Measurements from ENCODE around the gene S100A14.

The S100A14 gene

DNA sequence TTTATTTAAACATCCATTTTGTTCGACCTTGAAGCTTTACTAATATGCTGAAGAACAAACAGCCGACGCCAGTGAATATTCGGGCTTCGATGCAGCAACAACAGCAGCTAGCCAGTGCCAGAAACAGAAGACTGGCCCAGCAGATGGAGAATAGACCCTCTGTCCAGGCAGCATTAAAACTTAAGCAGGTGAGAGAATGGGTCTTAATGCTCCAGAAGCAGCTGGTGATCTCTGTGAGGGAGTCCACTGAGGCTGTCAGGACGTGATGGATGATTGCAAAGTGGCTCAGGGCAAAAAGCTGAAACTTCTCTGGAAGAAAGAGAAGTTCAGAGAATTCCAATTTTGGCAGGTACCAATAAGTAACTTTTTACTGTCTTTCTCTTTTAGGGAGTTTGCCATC lies 22.1 kb upstream of the S100A14 start:
- DNase-seq: no peak

DNA sequence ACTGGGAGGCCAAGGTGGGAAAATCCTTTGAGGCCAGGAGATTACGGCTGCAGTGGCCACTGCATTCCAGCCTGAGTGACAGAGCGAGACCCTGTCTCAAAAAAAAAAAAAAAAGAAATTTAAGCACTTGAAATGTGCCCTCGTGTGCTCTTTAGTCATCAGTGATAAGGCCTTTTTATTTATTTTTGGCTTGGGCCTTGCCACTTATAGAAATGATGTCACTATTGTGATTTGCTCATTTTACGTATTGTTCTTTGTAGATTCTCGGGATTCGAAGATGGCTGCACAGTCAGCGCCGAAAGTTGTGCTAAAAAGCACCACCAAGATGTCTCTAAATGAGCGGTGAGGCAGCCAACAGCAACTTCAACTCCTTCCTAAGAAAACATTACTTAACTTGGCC lies 20.2 kb upstream of the S100A14 start:
- no peak for DNase-seq

DNA sequence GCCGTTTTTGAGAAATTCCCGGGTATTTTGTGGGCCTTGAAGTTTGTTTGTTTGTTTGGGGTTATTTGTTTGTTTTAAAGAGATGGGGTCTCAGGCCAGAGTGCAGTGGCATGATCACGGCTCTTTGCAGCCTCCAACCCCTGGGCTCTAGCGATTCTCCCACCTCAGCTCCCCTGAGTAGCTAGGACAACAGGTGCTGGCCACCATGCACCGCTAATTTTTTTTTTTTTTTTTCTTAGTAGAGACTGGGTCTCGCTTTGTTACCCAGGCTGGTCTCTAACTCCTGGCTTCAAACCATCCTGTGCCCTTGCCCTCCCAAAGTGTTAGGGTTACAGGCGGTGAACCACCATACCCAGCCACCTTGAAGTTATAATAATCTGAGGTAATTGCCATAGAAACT lies 19.7 kb upstream of the S100A14 start:
- no peak for DNase-seq

DNA sequence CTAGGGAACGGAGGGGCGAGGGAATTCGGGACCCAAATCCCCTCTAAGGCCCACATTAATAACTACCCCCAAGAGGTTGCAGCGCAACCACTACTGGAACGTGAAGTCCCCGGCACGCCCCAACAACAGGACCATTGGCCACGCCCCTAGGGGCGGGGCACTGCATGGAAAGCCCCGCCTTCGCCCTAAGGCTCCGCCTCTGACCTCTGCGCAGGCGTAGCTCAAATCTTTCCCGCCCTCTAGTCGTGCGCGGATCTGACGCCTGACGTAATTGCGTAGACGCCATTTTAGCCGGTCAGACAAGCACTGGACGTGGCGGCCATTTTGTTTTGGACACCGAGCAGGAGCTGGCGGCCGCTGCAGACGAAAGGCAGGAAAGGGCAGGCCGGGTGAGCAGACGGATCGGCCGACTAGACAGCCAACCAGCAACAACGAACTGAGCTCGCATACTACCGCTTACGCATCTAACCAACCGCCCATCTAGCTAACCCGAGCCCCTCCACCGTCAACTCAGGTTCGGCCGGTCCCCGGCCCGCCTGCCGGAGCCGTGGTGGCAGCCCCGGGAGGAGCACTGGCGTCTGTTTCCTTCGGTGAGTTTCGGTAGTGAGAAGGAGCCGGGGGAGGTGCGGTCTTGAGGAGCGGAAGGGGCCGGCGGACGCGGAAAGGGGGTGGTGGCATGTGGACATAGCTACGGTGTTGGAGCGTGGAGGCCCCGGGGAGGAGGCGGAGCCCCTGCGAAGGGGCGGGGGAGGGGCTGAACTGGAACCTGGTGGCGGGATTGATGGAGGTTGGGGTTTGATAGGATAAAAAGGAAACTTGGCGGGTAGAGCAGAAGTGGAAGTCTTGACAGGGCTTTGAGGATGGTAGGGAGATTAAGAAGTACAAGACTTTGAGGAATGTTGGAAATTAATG lies 17.9 kb upstream of the S100A14 start, which contains the start of gene CHTOP:
CHTOP (plus strand) TSS at position 313 of the 912 bp plus-strand sequence. CDS start 2,523 bp downstream, outside the sequence.
- peak; percentile 72 for DNase-seq

DNA sequence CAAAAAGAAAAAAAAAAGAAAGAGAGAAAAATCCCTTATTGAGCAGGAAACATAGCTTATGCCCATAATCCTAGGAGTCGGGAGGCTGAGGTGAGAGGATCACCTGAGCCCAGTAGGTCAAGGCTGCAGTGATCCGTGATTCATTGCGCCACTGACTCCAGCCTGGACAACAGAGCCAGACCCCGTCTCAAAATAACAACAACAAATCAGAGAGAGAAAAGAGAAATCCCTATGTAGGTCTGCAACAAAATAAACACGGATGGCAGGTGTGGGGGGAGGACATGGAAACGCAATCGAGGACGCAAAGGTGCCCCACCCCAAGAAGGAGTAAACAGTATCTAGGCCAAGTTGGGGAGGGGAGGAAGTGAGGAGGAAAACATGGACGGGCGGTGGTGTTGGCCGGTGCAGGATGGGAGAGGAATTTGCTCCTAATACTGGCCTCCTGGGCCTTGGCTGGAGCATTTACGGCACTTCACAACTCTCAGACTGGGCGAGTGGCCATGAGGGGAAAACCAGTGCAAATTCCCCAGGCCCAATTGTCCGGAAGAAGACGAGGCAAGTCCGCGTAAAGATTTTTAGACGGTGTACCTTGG lies 17.1 kb upstream of the S100A14 start:
- no peak for DNase-seq

DNA sequence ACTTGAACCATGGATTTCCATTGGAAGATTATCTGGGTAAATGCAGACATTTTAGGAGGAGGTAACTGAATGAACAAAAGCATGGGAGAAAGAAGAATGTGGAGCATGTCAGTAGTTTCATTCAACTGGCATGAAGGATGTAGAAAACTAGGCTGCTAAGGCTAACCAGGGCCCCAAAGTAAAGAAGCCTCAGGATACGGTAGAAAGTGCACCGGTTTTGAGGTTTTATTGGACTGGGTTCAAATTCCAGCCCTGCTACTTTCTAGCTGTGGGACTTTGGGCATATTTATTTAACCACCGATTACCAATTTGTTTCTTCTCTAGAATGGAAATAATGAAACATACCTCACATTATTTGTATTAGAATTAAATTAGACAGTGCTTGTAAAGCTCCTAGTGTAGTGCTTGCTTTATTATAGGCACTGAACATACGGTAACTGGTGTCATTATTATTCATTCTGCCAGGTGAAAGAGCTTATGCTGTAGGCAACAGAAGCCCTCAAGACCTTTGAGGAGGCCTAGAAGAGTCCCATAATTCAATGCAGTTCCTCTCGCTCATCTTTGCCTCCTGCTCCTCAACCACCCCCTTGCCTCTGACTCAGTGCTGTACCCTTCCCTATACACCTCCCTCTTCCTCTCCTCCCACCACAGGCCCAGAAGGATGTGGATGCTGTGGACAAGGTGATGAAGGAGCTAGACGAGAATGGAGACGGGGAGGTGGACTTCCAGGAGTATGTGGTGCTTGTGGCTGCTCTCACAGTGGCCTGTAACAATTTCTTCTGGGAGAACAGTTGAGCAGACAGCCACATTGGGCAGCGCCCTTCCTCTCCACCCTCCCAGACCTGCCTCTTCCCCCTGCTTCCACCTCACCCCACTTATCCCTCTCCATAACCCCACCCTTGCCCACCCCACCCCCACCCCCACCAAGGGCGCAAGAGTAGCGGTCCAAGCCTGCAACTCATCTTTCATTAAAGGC lies 15.2 kb upstream of the S100A14 start:
- no peak for DNase-seq

DNA sequence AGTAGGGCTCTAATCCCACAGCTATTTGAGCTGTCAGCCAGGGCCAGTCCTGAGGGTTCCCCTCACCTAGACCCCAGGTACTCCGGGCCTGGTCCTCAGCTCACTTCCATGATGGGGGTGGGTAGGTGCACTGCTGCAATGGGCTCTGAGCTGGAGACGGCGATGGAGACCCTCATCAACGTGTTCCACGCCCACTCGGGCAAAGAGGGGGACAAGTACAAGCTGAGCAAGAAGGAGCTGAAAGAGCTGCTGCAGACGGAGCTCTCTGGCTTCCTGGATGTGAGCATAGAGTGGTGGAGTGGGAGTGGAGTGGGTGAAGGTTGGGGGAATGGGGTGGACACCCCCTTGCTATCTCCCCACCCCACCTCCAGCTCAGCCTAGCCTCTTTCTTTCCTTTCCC lies 14.3 kb upstream of the S100A14 start:
- no peak for DNase-seq

DNA sequence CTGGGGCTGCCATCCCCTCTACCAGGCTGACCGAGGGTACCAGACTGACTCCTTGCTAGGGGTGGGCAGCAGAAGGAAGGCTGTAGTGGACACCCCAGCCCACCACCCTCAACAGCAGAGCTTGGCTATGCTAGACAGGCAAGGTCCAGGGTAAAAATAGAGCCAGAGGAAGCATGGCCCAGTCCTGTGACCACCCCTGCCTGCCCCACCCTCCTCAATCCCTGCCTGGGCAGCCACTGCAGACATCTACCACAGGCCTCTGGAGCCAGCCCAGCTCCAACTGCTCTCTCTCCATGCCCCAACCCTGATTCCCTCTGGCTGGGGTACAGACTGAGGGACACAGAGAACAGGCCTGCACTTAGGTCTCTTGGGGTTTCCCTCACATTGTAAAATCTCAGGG lies 13.8 kb upstream of the S100A14 start:
- DNase-seq: no peak

DNA sequence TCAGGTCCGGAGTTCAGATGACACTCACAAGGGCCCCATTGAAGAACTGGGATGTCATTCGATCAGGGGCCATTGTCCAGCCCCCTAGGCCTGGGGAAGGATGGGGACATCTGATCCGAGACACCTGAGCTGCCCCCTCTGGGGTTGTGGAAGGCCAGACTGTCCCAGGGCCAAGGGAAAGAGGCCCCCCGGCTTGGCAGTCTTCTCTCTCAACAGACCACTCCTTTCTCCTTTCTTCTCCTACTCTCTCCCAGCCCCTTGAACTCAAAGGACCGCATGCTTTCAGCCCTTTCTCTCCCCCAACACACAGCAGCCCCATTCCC lies 13.2 kb upstream of the S100A14 start:
- no peak for DNase-seq

DNA sequence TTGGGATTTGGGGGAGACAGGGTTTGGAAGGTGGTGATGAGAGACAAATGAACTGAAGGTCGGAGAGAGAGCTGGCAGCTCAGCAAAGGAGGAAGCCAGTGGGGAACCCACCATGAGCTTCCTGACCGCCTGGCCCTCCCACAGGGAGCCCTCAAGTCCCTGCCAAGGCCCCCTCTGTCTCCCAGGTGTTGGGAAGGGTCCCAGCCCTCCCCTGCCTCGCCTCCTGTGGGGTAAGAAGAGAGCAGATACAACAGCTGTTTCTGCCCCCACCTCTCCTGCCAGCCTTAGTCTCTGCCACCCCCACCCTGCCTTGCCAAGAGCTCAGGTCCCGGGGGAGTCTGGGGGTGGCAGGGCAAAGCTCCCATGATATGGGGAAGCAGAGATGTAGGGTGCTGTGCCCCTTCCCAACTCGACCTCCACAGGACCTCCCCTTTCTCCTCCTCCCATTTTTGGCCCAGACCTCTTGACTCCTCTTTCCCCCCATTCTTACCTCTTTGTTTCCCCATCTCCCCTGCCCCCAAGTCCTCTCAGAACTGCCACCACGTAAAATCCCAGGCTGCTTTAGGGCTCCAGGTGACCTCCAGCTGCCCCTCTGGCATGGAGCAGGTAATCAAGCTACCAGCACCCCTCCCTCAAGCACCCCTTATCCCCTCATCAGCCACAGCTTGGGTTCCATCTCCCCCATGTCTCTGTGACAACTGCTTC lies 12.7 kb upstream of the S100A14 start:
- no peak for DNase-seq

DNA sequence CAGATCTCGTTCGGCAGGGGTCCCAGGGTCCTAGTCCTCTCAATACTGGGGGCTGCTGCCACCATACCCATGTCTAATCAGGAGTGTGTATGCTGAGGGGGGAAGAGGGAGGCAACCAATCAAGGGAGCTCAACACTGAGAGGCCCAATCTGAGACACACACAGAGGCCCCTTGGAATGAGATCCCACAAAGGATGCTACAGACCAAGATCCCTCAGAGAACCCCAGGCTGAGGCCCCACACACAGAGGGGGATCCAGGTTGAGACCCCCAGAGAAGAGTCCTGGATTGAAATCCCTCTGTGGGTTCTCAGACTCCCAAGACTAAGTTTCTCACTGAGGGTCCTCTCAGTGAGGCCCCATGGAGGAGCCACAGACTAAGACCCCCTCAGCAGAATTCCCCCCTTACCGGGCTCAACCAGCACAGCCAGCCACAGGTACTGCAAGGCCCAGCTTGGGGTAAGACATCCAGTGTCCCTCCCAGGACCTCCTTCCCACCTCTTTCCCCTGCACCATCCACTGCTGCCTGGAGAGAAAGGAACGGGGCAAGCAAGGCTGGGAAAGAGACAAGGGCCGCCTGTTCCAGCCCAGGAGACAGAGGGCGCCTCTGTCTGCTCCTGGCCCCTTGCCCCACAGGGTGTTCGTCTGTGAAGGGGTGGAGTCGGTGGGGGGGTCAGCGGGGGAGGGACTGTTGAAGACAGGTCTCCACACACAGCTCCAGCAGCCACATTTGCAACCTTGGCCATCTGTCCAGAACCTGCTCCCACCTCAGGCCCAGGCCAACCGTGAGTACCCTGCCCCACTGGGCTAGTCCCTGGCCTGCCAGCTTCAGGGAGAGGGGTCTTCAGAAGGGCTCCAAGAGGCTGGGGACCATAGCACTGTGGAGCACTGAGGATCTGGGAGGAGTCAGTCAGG lies 11.8 kb upstream of the S100A14 start, which contains the start of gene S100A1:
S100A1 (plus strand) TSS at position 720 of the 912 bp plus-strand sequence. CDS start 2,088 bp downstream, outside the sequence.
- DNase-seq: no peak

DNA sequence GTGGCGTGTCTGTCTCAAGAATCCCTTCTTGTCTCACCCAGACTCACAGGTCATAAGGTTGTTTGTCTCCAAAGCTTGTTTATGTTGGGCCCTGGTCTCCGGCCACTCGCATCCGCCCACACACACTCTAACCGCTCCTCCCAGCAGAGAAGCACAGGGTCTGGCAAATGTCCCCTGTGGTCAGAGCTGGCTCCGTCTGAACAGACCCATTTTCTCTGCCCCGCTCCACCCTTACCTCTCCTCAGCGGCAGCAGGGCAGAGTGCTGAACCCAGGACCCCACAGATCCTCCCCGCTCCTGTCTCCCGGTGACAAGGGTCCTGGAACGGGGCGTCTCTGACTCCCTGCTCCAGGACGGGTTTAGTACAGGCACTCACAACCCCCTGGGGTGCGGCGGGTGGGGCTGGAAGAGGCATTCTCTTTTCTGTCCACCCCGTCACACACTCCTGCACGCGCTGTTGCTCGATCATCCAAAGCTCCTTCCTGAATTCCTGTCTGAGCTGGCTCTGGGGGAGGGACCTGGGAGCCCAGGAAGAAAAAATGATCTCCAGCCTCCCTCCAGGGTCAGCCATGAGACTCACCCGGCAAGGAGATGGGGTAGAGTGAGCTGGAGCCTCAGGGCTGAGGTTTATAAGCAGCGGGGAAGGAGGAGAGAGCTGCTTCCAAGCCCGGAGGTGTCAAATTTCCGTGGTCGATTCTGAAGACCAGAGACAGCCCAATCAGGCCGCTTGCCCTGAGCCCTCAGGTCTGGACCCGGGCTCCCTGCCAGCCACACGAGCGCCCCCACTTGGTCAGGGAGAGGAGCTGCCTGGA lies 11.0 kb upstream of the S100A14 start, which contains the start of gene S100A13:
S100A13 (minus strand) TSS at position 602 of the 811 bp plus-strand sequence. CDS start 1,033 bp downstream, outside the sequence.
- no peak for DNase-seq

DNA sequence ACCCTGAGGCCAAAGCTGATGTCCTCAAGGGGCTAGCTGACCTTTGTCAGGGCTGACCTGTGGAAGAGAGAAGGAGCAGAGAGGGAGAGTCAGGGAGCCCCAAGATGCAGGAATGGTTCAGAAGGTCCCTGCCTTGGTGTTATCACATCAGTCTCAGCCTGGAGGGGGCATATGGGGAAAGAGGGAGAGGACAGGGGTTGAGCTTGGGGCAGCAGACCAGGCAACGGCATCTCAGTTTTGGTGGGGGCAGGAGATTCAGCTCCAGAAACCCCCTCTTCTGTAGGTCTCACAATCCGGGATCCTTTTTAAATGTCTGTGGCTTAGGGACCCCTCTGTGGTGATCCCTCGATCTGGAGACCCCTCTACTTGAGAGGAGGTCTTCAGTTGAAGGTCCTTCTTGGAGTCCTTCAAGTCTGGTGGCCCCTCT lies 10.4 kb upstream of the S100A14 start:
- no peak for DNase-seq

DNA sequence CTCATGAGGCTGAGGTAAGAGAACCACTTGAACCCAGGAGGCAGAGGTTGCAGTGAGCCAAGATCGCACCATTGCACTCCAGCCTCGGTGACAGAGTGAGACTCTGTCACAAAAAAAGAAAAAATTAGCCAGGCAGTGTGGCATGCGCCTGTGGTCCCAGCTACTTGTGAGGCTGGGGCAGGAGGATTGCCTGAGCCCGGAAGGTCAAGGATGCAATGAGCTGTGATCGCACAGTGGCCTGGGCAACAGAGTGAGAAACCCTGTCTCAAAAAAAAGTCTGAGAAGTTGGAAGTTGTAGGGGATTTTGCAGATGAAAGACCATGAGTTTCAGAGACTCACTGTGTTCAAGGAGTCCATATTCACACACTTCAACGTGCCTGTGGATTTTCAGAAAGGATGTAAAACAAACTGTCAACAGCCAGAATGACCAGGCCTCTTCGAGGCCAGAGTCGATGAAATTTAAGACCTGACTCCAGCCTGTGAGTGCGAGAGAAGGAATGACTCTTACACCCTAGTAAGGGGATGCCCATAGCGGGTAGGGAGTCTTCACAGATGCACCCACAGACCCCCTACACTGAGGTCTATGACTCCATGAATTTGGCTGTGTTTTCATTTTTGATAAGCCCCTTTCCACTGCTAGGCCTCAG lies 9.0 kb upstream of the S100A14 start:
- no peak for DNase-seq

DNA sequence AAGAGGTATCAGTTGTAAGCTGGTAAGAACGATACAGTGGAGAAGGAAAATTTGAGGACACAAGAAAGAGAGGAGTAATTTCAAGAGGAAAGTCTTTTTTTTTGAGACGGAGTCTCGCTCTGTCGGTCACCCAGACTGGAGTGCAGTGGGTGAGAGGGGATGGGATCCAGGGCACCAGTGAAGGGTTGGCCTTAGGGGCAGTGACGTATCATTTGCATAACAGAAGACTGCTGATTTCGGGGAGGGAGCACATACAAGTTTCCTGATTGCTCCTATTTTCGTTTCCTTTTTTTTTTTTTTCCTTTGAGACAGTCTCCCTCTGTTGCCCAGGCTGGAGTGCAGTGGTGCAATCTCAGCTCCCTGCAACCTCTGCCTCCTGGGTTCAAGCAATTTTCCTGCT lies 7.0 kb upstream of the S100A14 start:
- DNase-seq: no peak

DNA sequence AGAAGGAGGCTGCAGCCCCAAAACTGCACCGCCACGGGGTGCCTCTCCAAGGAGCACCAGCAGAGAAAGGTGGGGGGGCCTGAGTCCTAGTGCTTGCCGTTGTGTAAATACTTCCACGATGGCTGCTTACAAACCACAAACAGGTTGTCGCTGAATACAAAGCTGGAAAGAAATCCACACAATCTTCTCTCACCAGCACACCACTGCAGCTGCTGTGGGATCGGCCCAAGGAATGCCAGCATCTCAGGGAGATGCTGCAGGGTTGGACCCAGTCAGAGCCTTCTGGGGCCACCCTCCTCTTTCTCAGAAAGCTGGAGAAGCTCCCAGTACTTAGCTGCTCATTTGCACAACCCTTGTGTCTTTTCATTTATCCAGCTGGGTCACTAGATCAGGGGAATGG lies 3.0 kb upstream of the S100A14 start:
- no peak for DNase-seq

DNA sequence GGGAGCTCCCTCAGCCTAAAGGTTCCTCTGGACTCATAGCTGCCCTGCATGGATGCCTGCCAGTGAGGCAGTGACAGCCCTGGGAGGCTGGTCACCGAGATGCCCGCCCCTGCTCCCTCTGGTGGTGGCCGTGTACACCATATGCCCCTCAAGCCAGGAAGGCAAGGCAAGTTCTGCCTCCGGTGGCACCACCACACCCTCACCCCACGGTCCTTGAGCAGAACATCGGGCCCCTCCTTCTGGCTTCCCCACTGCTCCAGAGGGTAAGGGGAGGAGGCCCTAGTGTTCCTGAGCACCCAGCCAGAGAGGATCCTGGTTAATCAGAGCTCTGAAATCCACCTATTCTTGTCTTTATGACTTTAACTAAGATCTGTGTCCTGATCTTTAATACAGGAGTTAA lies 1.5 kb upstream of the S100A14 start:
- no peak for DNase-seq

DNA sequence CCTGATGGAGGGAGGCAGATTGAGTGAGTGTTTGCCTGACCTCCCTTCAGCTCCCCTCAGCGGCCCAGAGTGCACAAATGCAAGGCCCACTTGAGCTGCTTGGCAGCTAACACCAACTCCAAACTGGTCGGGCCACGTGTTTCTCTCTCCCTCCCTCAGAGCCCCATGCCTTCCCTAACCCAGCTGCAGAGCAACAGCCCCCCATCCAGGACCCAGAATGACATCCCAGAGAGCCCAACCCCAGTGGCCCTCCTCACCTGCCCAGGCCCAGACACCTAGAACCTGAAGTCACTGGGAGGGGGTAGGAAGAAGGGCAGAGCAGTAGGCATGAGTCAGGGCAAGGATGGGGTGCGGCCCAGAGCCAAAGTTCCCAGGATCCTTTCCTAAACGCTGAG lies 789 bp upstream of the S100A14 start:
- no peak for DNase-seq

DNA sequence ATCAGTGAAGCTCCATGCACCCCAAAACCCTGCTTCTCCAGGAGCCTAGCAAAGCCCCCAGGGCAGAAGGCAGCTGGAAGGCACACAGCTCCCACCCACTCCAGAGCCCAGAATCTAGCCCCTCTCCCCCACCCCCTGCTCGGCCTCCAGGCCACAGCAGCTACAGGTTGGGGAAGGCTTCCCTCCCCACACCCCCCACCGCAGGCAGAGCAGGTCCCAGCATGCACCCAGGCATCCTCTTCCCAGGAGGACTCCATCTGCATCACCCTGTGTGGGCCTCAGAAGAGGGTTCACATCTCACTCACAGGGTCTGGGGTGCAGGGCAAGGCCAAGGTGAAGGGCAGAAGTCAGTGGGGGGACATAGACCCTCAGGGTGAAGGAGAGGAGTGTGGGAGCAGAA lies 719 bp downstream of the S100A14 start:
- DNase-seq: no peak

DNA sequence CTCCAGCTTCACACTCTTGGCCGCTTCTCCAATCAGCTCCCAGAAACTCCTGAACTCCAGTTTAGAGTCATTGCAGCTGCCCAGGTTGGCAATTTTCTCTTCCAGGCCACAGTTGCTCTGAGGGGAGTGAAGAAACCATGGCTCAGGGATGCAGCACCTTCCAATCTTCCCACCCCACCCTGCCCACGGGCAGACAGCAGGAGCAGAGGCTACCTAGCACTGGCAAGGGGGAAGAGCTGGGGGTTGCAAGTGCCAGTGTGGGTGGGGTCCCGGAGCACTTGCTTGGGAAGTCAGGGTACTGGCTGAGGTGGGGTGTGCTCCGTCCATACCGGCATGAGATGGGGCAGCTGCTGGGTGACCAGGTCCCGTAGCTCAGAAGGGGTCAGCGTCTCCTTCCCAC lies 1.2 kb downstream of the S100A14 start:
- no peak for DNase-seq

All from activated gamma-delta T cell (primary cell).